Liver (tissue), 3 donors: Measurements from ENCODE around the gene GALNT1.

ENCODE experiments used
- ATF3 ChIP-seq: IDR thresholded peaks from 2 replicates; pipeline ENCODE4 v1.6.1; 2016; ENCODE audit warnings: antibody characterized with exemption
- CTCF ChIP-seq: fragments of 150-350 bp; IDR thresholded peaks from 2 replicates; pipeline ENCODE4 v1.5.1; 2017; ENCODE audit warnings: improper control_type of control experiment, low read depth, low read length; ENCODE audit not compliant: missing input control
- HNF4G ChIP-seq: IDR thresholded peaks from 2 replicates; pipeline ENCODE4 v1.6.1; 2016; ENCODE audit warnings: antibody characterized with exemption
- JUND ChIP-seq, 2 donors: IDR thresholded peaks; 2 replicates each; pipeline ENCODE4 v1.6.1; 2016; ENCODE audit warnings: antibody characterized with exemption in 2 of 2
- MAX ChIP-seq: IDR thresholded peaks from 2 replicates; pipeline ENCODE4 v1.6.1; 2016; ENCODE audit warnings: antibody characterized with exemption
- REST ChIP-seq: IDR thresholded peaks from 2 replicates; pipeline ENCODE4 v1.6.1; 2016; ENCODE audit warnings: antibody characterized with exemption, mild to moderate bottlenecking
- TAF1 ChIP-seq: conservative IDR thresholded peaks from 2 replicates; pipeline ENCODE4 v1.6.1; 2016; ENCODE audit warnings: antibody characterized with exemption, mild to moderate bottlenecking
- YY1 ChIP-seq: IDR thresholded peaks from 2 replicates; pipeline ENCODE4 v1.6.1; 2016; ENCODE audit warnings: antibody characterized with exemption, mild to moderate bottlenecking
- ZBTB33 ChIP-seq: IDR thresholded peaks from 2 replicates; pipeline ENCODE4 v1.6.1; 2016; ENCODE audit warnings: antibody characterized with exemption
- donor health status: healthy.
- donor health status: healthy.

GRCh38 chr18:35573531-35573930, 8.0 kb upstream of the GALNT1 start:
- TF ChIP-seq ZBTB33 (no peak), CTCF (no peak), JUND (IDR thresholded peaks at IDR 0.05) (no peak), YY1 (no peak), MAX (no peak), TAF1 (no peak), ATF3 (no peak), HNF4G (no peak), REST (no peak)
